Fibroblast of lung (primary cell): ENCODE data around the gene CCDC179. TPM values are rescaled to one million over a fixed set of nuclear protein-coding genes. Genes with fewer than 3 reads are reported as not detected.

Experiments
- DNase-seq, 2 donors: peaks; one replicate each; pipeline versions ENCODE4 v3.0.0 to v3.0.0-alpha.2; 2010; ENCODE audit warnings: low read depth in 2 of 2
- H2AFZ ChIP-seq: 2 replicates; pipeline ENCODE4 v1.5.1; 2012; ENCODE audit warnings: low read length, control low read depth, inconsistent platforms
- H3K27ac ChIP-seq: 2 replicates; pipeline ENCODE4 v1.5.1; 2011; ENCODE audit warnings: low read length, control low read depth; ENCODE audit not compliant: insufficient read depth
- H3K27me3 ChIP-seq: 2 replicates; pipeline ENCODE4 v1.5.1; 2011; ENCODE audit warnings: mild to moderate bottlenecking, low read length; ENCODE audit not compliant: control insufficient read depth, insufficient read depth
- H3K36me3 ChIP-seq: 2 replicates; pipeline ENCODE4 v1.5.1; 2011; ENCODE audit warnings: low read length; ENCODE audit not compliant: control insufficient read depth, insufficient read depth
- H3K4me1 ChIP-seq: 2 replicates; pipeline ENCODE4 v1.5.1; 2011; ENCODE audit warnings: low read length; ENCODE audit not compliant: control insufficient read depth, insufficient read depth; ENCODE audit errors: extremely low read depth
- H3K4me2 ChIP-seq: 2 replicates; pipeline ENCODE4 v1.5.1; 2011; ENCODE audit warnings: low read length, control low read depth; ENCODE audit not compliant: insufficient read depth; ENCODE audit errors: extremely low read depth
- H3K4me3 ChIP-seq, 4 experiments: fragments of 200-600 bp in 1 of 4; sonication (generic) in 1 of 4; replicated peaks in 1 of 4; 2 replicates each; pipeline ENCODE4 v1.5.1; 2011 to 2016; ENCODE audit warnings: low read length in 4 of 4, low read depth in 3 of 4, mild to moderate bottlenecking in 3 of 4, control low read depth in 2 of 4, inconsistent platforms in 1 of 4, mixed read lengths in 1 of 4; ENCODE audit not compliant: insufficient read depth in 1 of 4; ENCODE audit errors: control extremely low read depth in 1 of 4
- H3K79me2 ChIP-seq: 2 replicates; pipeline ENCODE4 v1.5.1; 2012; ENCODE audit warnings: mild to moderate bottlenecking, low read length, inconsistent platforms; ENCODE audit not compliant: control insufficient read depth, insufficient read depth
- H3K9ac ChIP-seq: 2 replicates; pipeline ENCODE4 v1.5.1; 2011; ENCODE audit warnings: mild to moderate bottlenecking, low read length, control low read depth; ENCODE audit not compliant: insufficient read depth
- H3K9me3 ChIP-seq: 2 replicates; pipeline ENCODE4 v1.5.1; 2012; ENCODE audit warnings: low read depth, low read length; ENCODE audit not compliant: control insufficient read depth, insufficient read depth
- H4K20me1 ChIP-seq: 2 replicates; pipeline ENCODE4 v1.5.1; 2011; ENCODE audit warnings: low read length; ENCODE audit not compliant: control insufficient read depth, insufficient read depth; ENCODE audit errors: extremely low read depth
- EZH2 ChIP-seq: IDR thresholded peaks from 2 replicates; pipeline ENCODE4 v1.5.1; 2012; ENCODE audit warnings: low read length, control low read depth, mild to moderate bottlenecking; ENCODE audit errors: missing control alignments
- polyA plus RNA-seq, 2 donors: library from polyadenylated mRNA; depleted of rRNA in 1 of 2; stranded (reverse) in 1 of 2; unstranded in 1 of 2; fragments of >200 nt; gene quantifications; 2 replicates each; pipeline ENCODE4 v1.2.1, GENCODE V29; 2011 to 2012; ENCODE audit warnings: missing spikeins in 1 of 2
- total RNA-seq: library from RNA; depleted of rRNA; stranded (reverse); fragments of >200 nt; gene quantifications from 2 replicates; pipeline ENCODE4 v1.2.1, GENCODE V29; 2014
- TF ChIP-seq, protein P1 (sequence below), 2 donors: IDR thresholded peaks in 1 of 2; conservative IDR thresholded peaks in 1 of 2; 1 replicate in 1 of 2; 2 replicates in 1 of 2; pipeline ENCODE4 v1.5.1; 2011 to 2012; ENCODE audit warnings: low read length in 2 of 2, control low read depth in 1 of 2, inconsistent platforms in 1 of 2, low read depth in 1 of 2, mild to moderate bottlenecking in 1 of 2

Gene CCDC179
- total and polyA plus RNA-seq, 2 donors (not counting 1 experiment from before 2014, with no cell fraction given) = not detected

- no peaks in the 10 kb centered on the region for H4K20me1 ChIP-seq
- no peak for TF ChIP-seq EZH2
- TF ChIP-seq, protein P1, sequence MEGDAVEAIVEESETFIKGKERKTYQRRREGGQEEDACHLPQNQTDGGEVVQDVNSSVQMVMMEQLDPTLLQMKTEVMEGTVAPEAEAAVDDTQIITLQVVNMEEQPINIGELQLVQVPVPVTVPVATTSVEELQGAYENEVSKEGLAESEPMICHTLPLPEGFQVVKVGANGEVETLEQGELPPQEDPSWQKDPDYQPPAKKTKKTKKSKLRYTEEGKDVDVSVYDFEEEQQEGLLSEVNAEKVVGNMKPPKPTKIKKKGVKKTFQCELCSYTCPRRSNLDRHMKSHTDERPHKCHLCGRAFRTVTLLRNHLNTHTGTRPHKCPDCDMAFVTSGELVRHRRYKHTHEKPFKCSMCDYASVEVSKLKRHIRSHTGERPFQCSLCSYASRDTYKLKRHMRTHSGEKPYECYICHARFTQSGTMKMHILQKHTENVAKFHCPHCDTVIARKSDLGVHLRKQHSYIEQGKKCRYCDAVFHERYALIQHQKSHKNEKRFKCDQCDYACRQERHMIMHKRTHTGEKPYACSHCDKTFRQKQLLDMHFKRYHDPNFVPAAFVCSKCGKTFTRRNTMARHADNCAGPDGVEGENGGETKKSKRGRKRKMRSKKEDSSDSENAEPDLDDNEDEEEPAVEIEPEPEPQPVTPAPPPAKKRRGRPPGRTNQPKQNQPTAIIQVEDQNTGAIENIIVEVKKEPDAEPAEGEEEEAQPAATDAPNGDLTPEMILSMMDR (conservative IDR thresholded peaks at IDR 0.05 in 1 of 2, IDR thresholded peaks at IDR 0.05 in 1 of 2; ENCODE audit: low read depth in 1 of 2, low read length in 2 of 2) = no peak
- H3K27ac ChIP-seq = no peak overlapping the region
- no peaks in the 10 kb centered on the region for H3K36me3 ChIP-seq
- H3K4me3 ChIP-seq = no peak overlapping the region
- H3K9ac ChIP-seq = no peak overlapping the region
- DNase-seq = no peak
- H3K9me3 ChIP-seq = no peaks in the 10 kb centered on the region
- no peaks in the 10 kb centered on the region for H3K27me3 ChIP-seq
- H2AFZ ChIP-seq = no peak overlapping the region
- H3K4me1 ChIP-seq = no peaks in the 10 kb centered on the region
- no peak overlapping the region for H3K4me2 ChIP-seq
- no peaks in the 10 kb centered on the region for H3K79me2 ChIP-seq
These were observed 40.7 kb upstream of the CCDC179 start for GRCh38 chr11:22900764-22901486.

- no peak overlapping the region for H2AFZ ChIP-seq
- no peaks in the 10 kb centered on the region for H3K36me3 ChIP-seq
- no peak for DNase-seq
- no peaks in the 10 kb centered on the region for H3K79me2 ChIP-seq
- no peaks in the 10 kb centered on the region for H4K20me1 ChIP-seq
- H3K27ac ChIP-seq = no peak overlapping the region
- H3K9ac ChIP-seq = no peak overlapping the region
- no peaks in the 10 kb centered on the region for H3K27me3 ChIP-seq
- no peak for TF ChIP-seq EZH2
- TF ChIP-seq, protein P1 (conservative IDR thresholded peaks at IDR 0.05 in 1 of 2, IDR thresholded peaks at IDR 0.05 in 1 of 2; ENCODE audit: low read depth in 1 of 2, low read length in 2 of 2) = no peak
- H3K4me1 ChIP-seq = no peaks in the 10 kb centered on the region
- H3K4me3 ChIP-seq = no peak overlapping the region
- no peaks in the 10 kb centered on the region for H3K9me3 ChIP-seq
- no peak overlapping the region for H3K4me2 ChIP-seq
These were observed 37.8 kb upstream of the CCDC179 start for GRCh38 chr11:22898036-22898435.

- H3K36me3 ChIP-seq = no peaks in the 10 kb centered on the region
- H3K9me3 ChIP-seq = no peaks in the 10 kb centered on the region
- no peak overlapping the region for H3K9ac ChIP-seq
- H3K4me2 ChIP-seq = no peak overlapping the region
- H3K79me2 ChIP-seq = no peaks in the 10 kb centered on the region
- no peaks in the 10 kb centered on the region for H3K4me1 ChIP-seq
- no peaks in the 10 kb centered on the region for H4K20me1 ChIP-seq
- no peak overlapping the region for H2AFZ ChIP-seq
- no peak for DNase-seq
- TF ChIP-seq, protein P1 (conservative IDR thresholded peaks at IDR 0.05 in 1 of 2, IDR thresholded peaks at IDR 0.05 in 1 of 2; ENCODE audit: low read depth in 1 of 2, low read length in 2 of 2) = no peak
- TF ChIP-seq EZH2 = no peak
- no peak overlapping the region for H3K4me3 ChIP-seq
- no peak overlapping the region for H3K27ac ChIP-seq
- no peaks in the 10 kb centered on the region for H3K27me3 ChIP-seq
These were observed 30.0 kb upstream of the CCDC179 start for GRCh38 chr11:22890227-22890626.
